T-cell (primary cell): ENCODE data around the gene YWHAQ. TPM values are rescaled to one million over a fixed set of nuclear protein-coding genes. Genes with fewer than 3 reads are reported as not detected.

Source experiments
- ATAC-seq, 4 experiments: fragments of 200-7000 bp in 3 of 4; fragments of 150-1000 bp in 1 of 4; cut with Tn5 transposase; replicated peaks in 1 of 4; 1 replicate in 3 of 4; 2 replicates in 1 of 4; pipeline ENCODE4 v1.10.0; 2021; ENCODE audit warnings: moderate library complexity in 3 of 4, mild to moderate bottlenecking in 2 of 4, moderate number of reproducible peaks in 1 of 4
- CTCF ChIA-PET, 2 donors: fragments of 300-600 bp; sonication (Branson Sonifier 250); formaldehyde crosslinking; loops; one replicate each; lab custom pipeline; 2022; ENCODE audit warnings: antibody characterized with exemption in 2 of 2; lab: Charles Lee
- POLR2A ChIA-PET, 2 donors: fragments of 300-600 bp; sonication (Branson Sonifier 250); formaldehyde crosslinking; loops; one replicate each; lab custom pipeline; 2022; ENCODE audit warnings: antibody characterized with exemption in 2 of 2; lab: Charles Lee
- DNase-seq, 35 experiments: peaks; one replicate each; pipeline versions ENCODE4 v3.0.0 to v3.0.0-alpha.2; 2013 to 2023
- H3K27ac ChIP-seq: one replicate; pipeline ENCODE4 v1.5.1; 2013; ENCODE audit warnings: low read length
- H3K27me3 ChIP-seq, 2 experiments: replicated peaks in 1 of 2; 1 replicate in 1 of 2; 2 replicates in 1 of 2; pipeline versions ENCODE4 v1.6.1 to v1.7.0; 2013; ENCODE audit warnings: low read length in 1 of 2, mixed read lengths in 1 of 2; ENCODE audit not compliant: control insufficient read depth in 2 of 2, insufficient read depth in 2 of 2; ENCODE audit errors: extremely low read depth in 1 of 2
- H3K36me3 ChIP-seq, 2 donors: 1 replicate in 1 of 2; 2 replicates in 1 of 2; pipeline versions ENCODE4 v1.6.1 to v1.7.0; 2013; ENCODE audit warnings: low read length in 1 of 2; ENCODE audit not compliant: control insufficient read depth in 2 of 2, insufficient read depth in 1 of 2; ENCODE audit errors: extremely low read depth in 1 of 2
- H3K4me1 ChIP-seq, 2 experiments: 1 replicate in 1 of 2; 2 replicates in 1 of 2; pipeline versions ENCODE4 v1.6.1 to v1.7.0; 2013; ENCODE audit warnings: low read length in 2 of 2, mixed read lengths in 1 of 2; ENCODE audit not compliant: insufficient read depth in 2 of 2, control insufficient read depth in 1 of 2; ENCODE audit errors: extremely low read depth in 1 of 2
- H3K4me3 ChIP-seq, 2 donors: 1 replicate in 1 of 2; 2 replicates in 1 of 2; pipeline versions ENCODE4 v1.5.1 to v1.7.0; 2013; ENCODE audit warnings: mild to moderate bottlenecking in 2 of 2, low read length in 1 of 2, moderate library complexity in 1 of 2; ENCODE audit not compliant: control insufficient read depth in 1 of 2; ENCODE audit errors: extremely low read depth in 1 of 2
- H3K9me3 ChIP-seq: 2 replicates; pipeline ENCODE4 v1.7.0; 2013
- H3K27ac Mint-ChIP-seq, 2 donors: one replicate each; pipeline ENCODE4 v1.8.0; 2020 to 2021; ENCODE audit warnings: mild to moderate bottlenecking in 2 of 2, mixed read lengths in 2 of 2
- H3K27me3 Mint-ChIP-seq, 2 donors: one replicate each; pipeline ENCODE4 v1.8.0; 2021 to 2022; ENCODE audit warnings: mixed read lengths in 2 of 2
- H3K36me3 Mint-ChIP-seq: one replicate; pipeline ENCODE4 v1.8.0; 2021; ENCODE audit warnings: mixed read lengths
- H3K4me1 Mint-ChIP-seq, 3 donors: one replicate each; pipeline ENCODE4 v1.8.0; 2020 to 2022; ENCODE audit warnings: mixed read lengths in 3 of 3, mild to moderate bottlenecking in 1 of 3
- H3K4me3 Mint-ChIP-seq, 3 donors: one replicate each; pipeline ENCODE4 v1.8.0; 2020 to 2022; ENCODE audit warnings: mild to moderate bottlenecking in 3 of 3, mixed read lengths in 3 of 3, moderate library complexity in 3 of 3
- H3K9me3 Mint-ChIP-seq, 3 donors: one replicate each; pipeline ENCODE4 v1.8.0; 2020 to 2022; ENCODE audit warnings: mixed read lengths in 3 of 3
- WGBS: methylation state at CpG from one replicate; pipeline ENCODE4 v1.1.5; 2013; ENCODE audit warnings: missing lambda C conversion rate; ENCODE audit not compliant: insufficient coverage; 5-methylcytosine and 5-hydroxymethylcytosine counted together
- total RNA-seq, 35 experiments: library from RNA in 6 of 35; stranded (reverse) in 6 of 35; fragments of 120-200 nt in 1 of 35; gene quantifications; one replicate each; pipeline versions ENCODE4 v1.2.1 to v1.2.4 and lab custom pipeline; 2013 to 2026

Gene YWHAQ
- total RNA-seq, 5 donors from 2014 or later (not counting 1 experiment from before 2014, with no cell fraction given): 104 to 141 (median 139) TPM

DNA sequence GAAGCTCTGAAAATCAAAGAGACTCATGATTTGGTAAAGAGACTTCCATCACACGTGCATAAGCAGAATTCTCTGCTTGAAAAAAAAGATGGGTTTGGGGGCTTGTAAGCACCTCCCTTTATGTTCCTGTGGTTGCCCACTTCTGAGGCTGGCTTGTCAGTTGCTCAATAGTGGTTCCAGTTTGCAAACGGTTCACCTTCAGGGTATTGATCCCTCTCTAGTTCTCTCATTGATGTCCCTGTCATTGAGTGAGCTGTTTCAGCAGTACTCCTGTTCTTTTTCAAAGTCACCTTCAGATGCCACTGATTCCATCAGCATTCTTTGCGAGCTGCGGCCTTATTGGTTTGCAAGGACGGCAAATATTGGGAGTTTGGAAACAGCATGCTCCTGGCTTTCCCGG is 17.1 kb upstream of the YWHAQ start:
- peaks cover 0 to 4% (median 0%) of the 10 kb centered on the region in 3 donors for H3K9me3 Mint-ChIP-seq
- H3K4me1 Mint-ChIP-seq: peaks cover 6 to 15% (median 6%) of the 10 kb centered on the region in 3 donors
- H3K4me3 ChIP-seq: no peak overlapping the region
- ATAC-seq: no peak
- H3K27me3 Mint-ChIP-seq: no peaks in the 10 kb centered on the region
- H3K27ac Mint-ChIP-seq: no peak overlapping the region
- no peak overlapping the region for H3K27ac ChIP-seq
- no peak for DNase-seq
- H3K4me1 ChIP-seq: peaks cover 0 to 9% of the 10 kb centered on the region in 2 experiments
- CTCF ChIA-PET: interaction anchor here in 1 of 2 donors (0.6 kb wide), 1 partner anchor 41 kb away, joined by 3 read pairs; no protein-coding TSS in a partner anchor
- H3K4me3 Mint-ChIP-seq: no peak overlapping the region
- POLR2A ChIA-PET: interaction anchor here (0.6 to 0.8 kb wide), 2 partner anchors 111 to 254 kb away, joined by 3 to 16 read pairs; no protein-coding TSS in a partner anchor
- no peaks in the 10 kb centered on the region for H3K36me3 ChIP-seq
- no peaks in the 10 kb centered on the region for H3K9me3 ChIP-seq
- H3K27me3 ChIP-seq: peaks cover 0 to 7% of the 10 kb centered on the region in 2 experiments
- 82% methylated on average over 5 of the region's 6 CpGs for WGBS
- H3K36me3 Mint-ChIP-seq: no peaks in the 10 kb centered on the region

GRCh38 chr2:9646196-9647030 is 15.6 kb upstream of the YWHAQ start:
- ATAC-seq: no peak
- Histone ChIP-seq H3K36me3 (no peaks in the 10 kb centered on the region), H3K4me1 (peaks cover 0 to 15% of the 10 kb centered on the region in 2 experiments), H3K4me3 (no peak overlapping the region), H3K27me3 (peaks cover 0 to 7% of the 10 kb centered on the region in 2 experiments), H3K27ac (no peak overlapping the region), H3K9me3 (no peaks in the 10 kb centered on the region)
- H3K27me3 Mint-ChIP-seq: no peaks in the 10 kb centered on the region
- peaks cover 6 to 21% (median 13%) of the 10 kb centered on the region in 3 donors for H3K4me1 Mint-ChIP-seq
- H3K9me3 Mint-ChIP-seq: peaks cover 0 to 4% (median 0%) of the 10 kb centered on the region in 3 donors
- ChIA-PET CTCF (no interaction called here), POLR2A (no interaction called here)
- no peak for DNase-seq
- no peaks in the 10 kb centered on the region for H3K36me3 Mint-ChIP-seq
- WGBS: 96% methylated on average over 12 of the region's 17 CpGs
- H3K27ac Mint-ChIP-seq: no peak overlapping the region
- no peak overlapping the region for H3K4me3 Mint-ChIP-seq

DNA sequence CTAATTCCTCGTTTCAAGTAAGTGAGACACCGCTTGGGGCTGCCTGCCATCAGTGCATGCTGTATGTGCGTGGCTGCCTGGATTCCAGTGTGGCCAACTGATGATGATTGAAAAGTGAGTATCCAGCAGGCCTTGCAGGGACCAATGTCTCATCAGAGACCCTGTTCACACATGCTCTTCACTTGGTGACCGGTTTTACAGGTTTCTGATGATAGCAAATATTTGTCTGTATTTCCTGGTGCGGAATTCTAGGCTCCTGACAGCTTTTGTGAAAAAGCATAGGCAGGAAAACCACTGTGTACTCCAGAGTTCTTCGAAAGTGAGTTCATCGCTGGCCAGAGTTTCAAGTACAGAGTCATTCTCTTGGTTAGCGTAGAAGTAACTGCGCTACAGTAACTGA is 13.8 kb upstream of the YWHAQ start:
- ChIA-PET CTCF (no interaction called here), POLR2A (interaction anchor here in 1 of 2 donors (0.6 kb wide), 2 partner anchors 25 to 163 kb away, joined by 3 to 7 read pairs; no protein-coding TSS in a partner anchor)
- Histone ChIP-seq H3K27me3 (peaks cover 0 to 7% of the 10 kb centered on the region in 2 experiments), H3K4me1 (peaks cover 0 to 15% of the 10 kb centered on the region in 2 experiments), H3K36me3 (no peaks in the 10 kb centered on the region), H3K9me3 (no peaks in the 10 kb centered on the region), H3K4me3 (no peak overlapping the region), H3K27ac (no peak overlapping the region)
- no peaks in the 10 kb centered on the region for H3K9me3 Mint-ChIP-seq
- H3K36me3 Mint-ChIP-seq: no peaks in the 10 kb centered on the region
- no peak for DNase-seq
- H3K27me3 Mint-ChIP-seq: peaks cover 0 to 4% of the 10 kb centered on the region in 2 donors
- peaks cover 6 to 16% (median 10%) of the 10 kb centered on the region in 3 donors for H3K4me1 Mint-ChIP-seq
- no peak overlapping the region for H3K4me3 Mint-ChIP-seq
- H3K27ac Mint-ChIP-seq: no peak overlapping the region
- ATAC-seq: no peak
- 98% methylated on average over 7 of the region's 9 CpGs for WGBS

DNA sequence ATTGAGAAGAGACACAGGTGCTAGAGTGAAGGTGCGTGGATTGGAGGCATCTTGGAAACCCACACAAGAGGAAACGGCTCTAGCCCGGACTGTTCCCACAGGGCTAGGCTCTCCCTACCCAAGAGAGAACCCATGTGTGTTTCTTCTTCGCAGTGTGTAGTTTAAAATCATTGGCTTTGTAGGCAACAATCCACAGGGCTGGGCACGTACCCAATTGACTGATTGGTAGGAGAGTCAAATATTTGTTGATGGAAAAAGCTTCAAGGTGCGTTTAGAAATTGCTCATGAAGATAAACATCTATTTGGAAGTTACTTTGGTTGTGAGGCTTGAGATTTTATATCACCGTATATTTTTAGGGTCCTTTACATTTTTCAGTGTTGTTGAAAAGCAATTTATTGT is 13.2 kb upstream of the YWHAQ start:
- H3K4me1 ChIP-seq: peaks cover 0 to 12% of the 10 kb centered on the region in 2 experiments
- Mint-ChIP-seq H3K4me3 (no peak overlapping the region), H3K4me1 (peaks cover under 1 to 14% (median 8%) of the 10 kb centered on the region in 3 donors), H3K27me3 (peaks cover 0 to 4% of the 10 kb centered on the region in 2 donors), H3K27ac (no peak overlapping the region), H3K9me3 (no peaks in the 10 kb centered on the region), H3K36me3 (no peaks in the 10 kb centered on the region)
- H3K27ac ChIP-seq: no peak overlapping the region
- ChIA-PET CTCF (no interaction called here), POLR2A (interaction anchor here in 1 of 2 donors (0.6 kb wide), 1 partner anchor 24 kb away, joined by 3 read pairs; no protein-coding TSS in a partner anchor)
- H3K27me3 ChIP-seq: peaks cover 0 to 7% of the 10 kb centered on the region in 2 experiments
- no peaks in the 10 kb centered on the region for H3K36me3 ChIP-seq
- no peak for DNase-seq
- H3K4me3 ChIP-seq: no peak overlapping the region
- no peak for ATAC-seq
- WGBS: 82% methylated on average over 3 of the region's 7 CpGs
- no peaks in the 10 kb centered on the region for H3K9me3 ChIP-seq

DNA sequence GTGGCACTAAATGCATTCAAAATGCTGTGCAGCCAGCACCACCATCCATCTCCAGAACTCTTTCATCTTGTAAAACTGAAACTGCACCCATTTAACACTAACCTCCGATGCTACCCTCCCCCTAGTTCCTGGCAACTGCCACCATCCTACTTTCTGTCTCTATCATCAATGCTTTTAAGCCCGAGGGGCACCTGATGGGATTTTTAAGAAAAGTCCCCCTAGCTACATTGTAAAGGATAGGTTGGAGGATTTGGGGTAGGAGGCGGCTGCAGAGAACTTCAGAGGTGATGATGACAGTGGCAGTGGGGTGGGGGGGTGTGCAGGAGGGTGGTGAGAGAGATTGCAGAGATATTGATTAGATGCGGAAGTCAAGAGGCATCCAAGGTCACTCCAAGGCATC is 10.8 kb upstream of the YWHAQ start:
- no peaks in the 10 kb centered on the region for H3K36me3 Mint-ChIP-seq
- H3K4me1 ChIP-seq: peaks cover 0 to 9% of the 10 kb centered on the region in 2 experiments
- no peaks in the 10 kb centered on the region for H3K9me3 ChIP-seq
- ChIA-PET CTCF (no interaction called here), POLR2A (interaction anchor here in 1 of 2 donors (0.7 kb wide), 1 partner anchor 1353 kb away, joined by 13 read pairs; no protein-coding TSS in a partner anchor)
- peaks cover 0 to 4% of the 10 kb centered on the region in 2 donors for H3K27me3 Mint-ChIP-seq
- peaks cover 0 to 11% (median 8%) of the 10 kb centered on the region in 3 donors for H3K4me1 Mint-ChIP-seq
- no peaks in the 10 kb centered on the region for H3K9me3 Mint-ChIP-seq
- H3K36me3 ChIP-seq: no peaks in the 10 kb centered on the region
- 38% methylated on average over 2 of the region's 4 CpGs for WGBS
- ATAC-seq (peak in 2 of 4 experiments; percentile 43 to 57), DNase-seq (peak in 3 of 35 experiments; percentile 2 to 34 (median 16))
- no peak overlapping the region for H3K27ac ChIP-seq
- peak overlapping the region in 1 of 2 donors; percentile 51 for H3K27ac Mint-ChIP-seq
- peak overlapping the region in 1 of 2 donors; percentile 28 for H3K4me3 ChIP-seq
- peaks cover 0 to 11% of the 10 kb centered on the region in 2 experiments for H3K27me3 ChIP-seq
- peak overlapping the region; percentile 2 to 60 (median 57) for H3K4me3 Mint-ChIP-seq

DNA sequence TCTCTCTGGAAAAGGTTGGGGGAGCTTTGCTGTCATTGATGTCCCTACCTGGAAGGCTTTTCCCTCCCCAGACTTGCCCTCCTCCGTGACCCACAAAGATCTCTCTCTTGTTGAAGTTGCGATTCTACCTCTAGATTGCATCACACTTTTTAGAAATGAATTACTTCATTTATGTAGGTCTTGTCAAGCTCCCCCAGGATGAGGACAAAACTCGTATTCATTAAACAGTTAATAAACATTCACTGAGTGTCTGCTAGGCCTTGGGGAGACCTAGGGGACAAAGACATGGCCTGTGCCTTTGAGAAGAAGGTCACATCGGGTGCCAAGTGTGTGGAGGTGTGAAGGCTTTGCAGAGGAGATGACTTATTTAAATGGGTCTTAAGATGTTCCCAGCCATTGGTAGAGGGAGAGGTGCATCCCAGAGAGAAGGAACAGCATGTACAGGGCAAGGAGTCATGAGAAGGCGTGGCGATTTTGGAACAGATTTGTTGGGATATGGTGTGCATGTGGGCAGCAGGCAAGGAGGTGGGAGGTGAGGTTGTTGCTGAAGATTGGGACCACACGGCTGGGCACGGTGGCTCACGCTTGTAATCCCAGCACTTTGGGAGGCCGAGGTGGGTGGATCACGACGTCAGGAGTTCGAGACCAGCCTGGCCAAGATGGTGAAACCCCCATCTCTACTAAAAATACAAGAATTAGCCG is 9.8 kb upstream of the YWHAQ start:
- no peaks in the 10 kb centered on the region for H3K36me3 Mint-ChIP-seq
- Histone ChIP-seq H3K27ac (no peak overlapping the region), H3K9me3 (no peaks in the 10 kb centered on the region), H3K27me3 (peaks cover 0 to 7% of the 10 kb centered on the region in 2 experiments), H3K36me3 (no peaks in the 10 kb centered on the region), H3K4me1 (peaks cover 0 to 9% of the 10 kb centered on the region in 2 experiments), H3K4me3 (no peak overlapping the region)
- peak overlapping the region in 1 of 3 donors; percentile 12 for H3K4me3 Mint-ChIP-seq
- 89% methylated on average over 7 of the region's 14 CpGs for WGBS
- H3K27ac Mint-ChIP-seq: no peak overlapping the region
- ChIA-PET POLR2A (no interaction called here), CTCF (no interaction called here)
- no peak for ATAC-seq
- H3K4me1 Mint-ChIP-seq: peaks cover 0 to 11% (median 8%) of the 10 kb centered on the region in 3 donors
- no peaks in the 10 kb centered on the region for H3K9me3 Mint-ChIP-seq
- DNase-seq: no peak
- peaks cover 0 to 4% of the 10 kb centered on the region in 2 donors for H3K27me3 Mint-ChIP-seq
